ENCODE results near the gene ESPNL.
A peak's percentile ranks its signal among the peaks of the same experiment; 100 is the strongest.

DNA sequence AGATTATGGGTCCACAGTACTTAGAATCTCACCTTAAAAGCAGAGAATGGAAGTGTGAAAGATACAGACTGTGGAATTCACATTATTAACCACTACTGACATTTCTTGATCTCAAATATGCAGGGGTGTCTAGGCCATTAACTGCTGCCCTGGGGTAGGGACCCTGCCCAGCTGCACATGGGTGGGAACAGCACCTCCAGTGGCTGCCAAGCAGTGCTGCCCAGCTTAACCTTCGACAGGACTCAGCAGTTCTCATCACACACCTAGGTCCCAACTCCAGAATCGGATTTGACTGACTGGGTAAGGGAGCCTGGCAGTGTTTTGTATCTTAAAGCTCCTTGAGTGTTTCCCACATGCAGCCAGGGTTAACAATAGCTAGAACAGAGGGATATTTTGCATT is 73.6 kb downstream of the ESPNL start:
- peak; percentile 28 for TF ChIP-seq CTCF (IDR thresholded peaks at IDR 0.05; ENCODE audit: low read depth, low read length)
- no peak for TF ChIP-seq POLR2A (IDR thresholded peaks at IDR 0.05; ENCODE audit: extremely low read depth, insufficient read length)
- no peak for TF ChIP-seq MAX (IDR thresholded peaks at IDR 0.05; ENCODE audit: low read depth, low read length)
